ENCODE data around the gene OR52K1.

DNA sequence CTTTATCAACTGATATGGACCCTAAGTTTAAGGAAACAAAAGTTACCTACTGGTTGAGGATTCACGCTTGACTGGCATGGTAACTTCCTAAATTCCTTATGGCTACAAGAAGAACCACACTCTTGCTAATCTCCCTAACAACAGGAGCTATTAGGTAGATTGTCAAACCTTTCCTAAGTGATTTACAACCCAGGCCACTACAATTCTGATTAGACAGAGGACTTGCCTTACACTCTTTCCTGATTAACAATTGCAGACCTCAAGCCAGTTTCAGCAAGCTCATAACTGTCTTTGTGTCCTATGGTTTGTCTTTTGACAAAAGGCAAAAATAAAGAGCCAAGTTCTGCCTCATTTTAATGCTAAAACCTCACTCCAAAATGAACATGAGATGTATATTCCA, 17.0 kb upstream of the OR52K1 start:
- TF ChIP-seq, protein P1, sequence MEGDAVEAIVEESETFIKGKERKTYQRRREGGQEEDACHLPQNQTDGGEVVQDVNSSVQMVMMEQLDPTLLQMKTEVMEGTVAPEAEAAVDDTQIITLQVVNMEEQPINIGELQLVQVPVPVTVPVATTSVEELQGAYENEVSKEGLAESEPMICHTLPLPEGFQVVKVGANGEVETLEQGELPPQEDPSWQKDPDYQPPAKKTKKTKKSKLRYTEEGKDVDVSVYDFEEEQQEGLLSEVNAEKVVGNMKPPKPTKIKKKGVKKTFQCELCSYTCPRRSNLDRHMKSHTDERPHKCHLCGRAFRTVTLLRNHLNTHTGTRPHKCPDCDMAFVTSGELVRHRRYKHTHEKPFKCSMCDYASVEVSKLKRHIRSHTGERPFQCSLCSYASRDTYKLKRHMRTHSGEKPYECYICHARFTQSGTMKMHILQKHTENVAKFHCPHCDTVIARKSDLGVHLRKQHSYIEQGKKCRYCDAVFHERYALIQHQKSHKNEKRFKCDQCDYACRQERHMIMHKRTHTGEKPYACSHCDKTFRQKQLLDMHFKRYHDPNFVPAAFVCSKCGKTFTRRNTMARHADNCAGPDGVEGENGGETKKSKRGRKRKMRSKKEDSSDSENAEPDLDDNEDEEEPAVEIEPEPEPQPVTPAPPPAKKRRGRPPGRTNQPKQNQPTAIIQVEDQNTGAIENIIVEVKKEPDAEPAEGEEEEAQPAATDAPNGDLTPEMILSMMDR (IDR thresholded peaks at IDR 0.05): no peak
- no peak for TF ChIP-seq BHLHE40 (IDR thresholded peaks at IDR 0.05; ENCODE audit: low read depth, low read length)
- no peak for TF ChIP-seq POLR2A (IDR thresholded peaks at IDR 0.05; ENCODE audit: low read length)
- TF ChIP-seq JUNB (IDR thresholded peaks at IDR 0.05): no peak
- no peak for TF ChIP-seq EP300 (IDR thresholded peaks at IDR 0.05)
- TF ChIP-seq, protein P2, sequence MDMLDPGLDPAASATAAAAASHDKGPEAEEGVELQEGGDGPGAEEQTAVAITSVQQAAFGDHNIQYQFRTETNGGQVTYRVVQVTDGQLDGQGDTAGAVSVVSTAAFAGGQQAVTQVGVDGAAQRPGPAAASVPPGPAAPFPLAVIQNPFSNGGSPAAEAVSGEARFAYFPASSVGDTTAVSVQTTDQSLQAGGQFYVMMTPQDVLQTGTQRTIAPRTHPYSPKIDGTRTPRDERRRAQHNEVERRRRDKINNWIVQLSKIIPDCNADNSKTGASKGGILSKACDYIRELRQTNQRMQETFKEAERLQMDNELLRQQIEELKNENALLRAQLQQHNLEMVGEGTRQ (IDR thresholded peaks at IDR 0.05): no peak
- TF ChIP-seq HDAC2 (IDR thresholded peaks at IDR 0.05): no peak
- no peak for TF ChIP-seq RNF2 (IDR thresholded peaks at IDR 0.05; ENCODE audit: borderline replicate concordance, low read depth)
- TF ChIP-seq, protein P3, sequence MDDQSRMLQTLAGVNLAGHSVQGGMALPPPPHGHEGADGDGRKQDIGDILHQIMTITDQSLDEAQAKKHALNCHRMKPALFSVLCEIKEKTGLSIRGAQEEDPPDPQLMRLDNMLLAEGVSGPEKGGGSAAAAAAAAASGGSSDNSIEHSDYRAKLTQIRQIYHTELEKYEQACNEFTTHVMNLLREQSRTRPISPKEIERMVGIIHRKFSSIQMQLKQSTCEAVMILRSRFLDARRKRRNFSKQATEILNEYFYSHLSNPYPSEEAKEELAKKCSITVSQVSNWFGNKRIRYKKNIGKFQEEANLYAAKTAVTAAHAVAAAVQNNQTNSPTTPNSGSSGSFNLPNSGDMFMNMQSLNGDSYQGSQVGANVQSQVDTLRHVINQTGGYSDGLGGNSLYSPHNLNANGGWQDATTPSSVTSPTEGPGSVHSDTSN (IDR thresholded peaks at IDR 0.05): no peak
- TF ChIP-seq NR3C1 (IDR thresholded peaks at IDR 0.05): no peak
- TF ChIP-seq CBX8 (IDR thresholded peaks at IDR 0.05): no peak

Data from A549 (cell line).